Smooth muscle cell of the brain vasculature (primary cell): Measurements from ENCODE around the gene STX18.
"Not testable (repeated sequence)": the region's sequence is repeated elsewhere in the genome, so short reads cannot be mapped to it uniquely, and the experiment has no call there.

Source experiments
- DNase-seq: peaks from one replicate; pipeline ENCODE4 v3.0.0-alpha.2; 2012; ENCODE audit warnings: low read depth, low spot score

Gene STX18

GRCh38 chr4:4555916-4556315 is 14.1 kb upstream of the STX18 start:
- DNase-seq, result no peak

- no peak for DNase-seq
These were observed 12.4 kb upstream of the STX18 start for GRCh38 chr4:4554234-4554633.

GRCh38 chr4:4552042-4552441 is 10.2 kb upstream of the STX18 start:
- DNase-seq, result not testable (repeated sequence)

DNA sequence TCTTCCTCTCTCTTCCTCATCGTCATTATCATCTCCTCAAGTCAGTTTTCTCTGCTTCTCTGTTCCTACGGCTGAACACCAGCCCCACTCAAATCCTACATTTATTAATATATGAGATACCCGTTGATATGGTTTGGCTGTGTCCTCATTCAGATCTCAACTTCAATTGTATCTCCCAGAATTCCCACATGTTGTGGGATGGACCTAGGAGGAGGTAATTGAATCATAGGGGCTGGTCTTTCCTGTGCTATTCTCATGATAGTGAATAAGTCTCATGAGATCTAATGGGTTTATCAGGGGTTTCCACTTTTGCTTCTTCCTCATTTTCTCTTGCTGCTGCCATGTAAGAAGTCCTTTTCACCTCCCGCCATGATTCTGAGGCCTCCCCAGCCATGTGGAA is 8.3 kb upstream of the STX18 start:
- not testable (repeated sequence) for DNase-seq

DNA sequence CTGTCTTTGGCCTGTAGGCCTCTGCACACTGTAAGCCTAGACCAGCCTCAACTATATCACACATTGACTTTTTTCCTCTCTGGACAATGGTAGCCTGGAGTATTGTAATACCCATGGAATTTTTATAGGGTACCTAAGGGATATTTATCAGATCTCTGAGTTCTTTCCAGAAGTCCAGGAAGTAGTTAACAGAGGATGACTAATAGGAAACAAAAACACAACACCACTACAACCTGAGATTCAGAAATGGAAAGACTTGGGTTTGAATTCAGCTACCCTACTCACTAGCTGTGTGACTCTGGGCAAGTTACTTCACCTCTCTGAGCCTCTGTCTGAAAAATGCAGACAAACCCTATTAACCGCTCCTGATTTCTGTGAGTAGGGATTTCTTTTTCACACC is 7.7 kb upstream of the STX18 start:
- DNase-seq, result no peak

DNA sequence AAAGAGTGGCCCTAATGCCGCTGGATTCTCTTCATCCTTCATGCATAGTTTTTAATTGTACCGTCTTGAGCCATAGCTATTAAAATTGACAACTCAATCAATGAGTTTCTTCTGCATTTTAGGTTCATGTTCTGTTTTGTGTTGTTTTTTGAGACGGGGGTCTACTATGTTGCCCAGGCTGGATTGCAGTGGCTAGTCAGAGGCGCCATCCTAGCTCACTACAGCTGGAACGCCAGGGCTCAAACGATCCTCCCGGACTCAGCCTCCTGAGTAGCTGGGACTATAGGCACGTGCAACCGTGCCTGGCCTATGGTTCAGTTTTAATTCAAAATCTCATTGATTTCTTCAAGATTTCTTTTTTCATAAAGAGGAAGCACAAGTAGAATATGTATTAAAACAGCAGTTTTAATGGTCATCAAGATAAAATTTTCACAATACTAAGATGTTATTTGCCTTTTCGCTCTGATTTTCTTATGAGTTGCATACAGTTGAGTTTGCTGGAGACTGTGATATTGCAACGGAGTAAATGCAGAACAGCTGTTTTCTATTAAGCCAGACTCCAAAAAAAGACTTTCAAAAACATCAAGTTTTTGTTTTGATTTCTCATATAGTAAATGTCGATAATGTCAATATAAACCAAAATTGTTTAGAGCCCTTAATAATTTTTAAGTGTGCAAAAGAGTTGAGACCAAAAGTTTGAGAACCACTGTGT is 1.1 kb upstream of the STX18 start:
- DNase-seq, result no peak

- DNase-seq, result no peak
These were observed 712 bp downstream of the STX18 start for GRCh38 chr4:4541040-4541631.

- no peak for DNase-seq
These were observed 2.4 kb downstream of the STX18 start for GRCh38 chr4:4539481-4539880.

GRCh38 chr4:4535590-4535989 is 6.3 kb downstream of the STX18 start:
- no peak for DNase-seq

- no peak for DNase-seq
These were observed 7.2 kb downstream of the STX18 start for GRCh38 chr4:4534515-4535145.

- DNase-seq, result no peak
These were observed 8.2 kb downstream of the STX18 start for GRCh38 chr4:4533461-4534169.

DNA sequence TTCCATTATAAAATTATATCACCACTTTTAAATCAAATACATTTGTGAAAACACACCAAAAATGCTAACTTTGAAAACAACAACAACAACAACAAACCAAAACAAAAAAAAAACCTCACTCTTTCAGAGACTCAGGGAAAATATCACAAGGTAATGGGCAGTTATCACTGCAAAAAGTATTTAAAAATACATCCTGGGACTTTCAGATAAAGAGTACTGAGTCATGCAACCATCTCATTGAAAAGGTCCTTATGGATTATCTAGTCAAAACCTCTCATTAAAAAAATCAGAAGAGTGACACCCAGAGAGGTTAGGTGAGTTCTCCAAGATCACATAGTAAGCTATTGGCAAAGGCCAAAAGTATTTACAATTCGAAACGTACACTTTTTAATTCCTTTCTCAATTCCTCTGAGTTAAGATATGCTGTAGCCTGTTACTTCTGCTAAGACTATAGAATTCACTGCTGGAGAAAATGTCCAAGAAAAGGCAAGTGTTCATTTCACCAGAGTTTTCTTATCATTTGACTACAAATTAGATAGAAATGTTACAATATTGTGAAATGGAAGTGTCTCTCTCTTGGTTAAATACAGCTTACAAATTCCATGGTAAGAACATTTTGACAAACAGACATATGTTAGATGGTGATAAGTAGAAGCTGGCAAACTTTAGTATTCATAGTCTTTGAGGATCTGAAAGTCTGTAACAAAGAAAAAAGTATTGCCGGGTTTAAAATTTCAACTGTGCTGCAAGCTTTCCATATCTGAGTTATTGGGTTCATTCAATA is 9.3 kb downstream of the STX18 start:
- DNase-seq, result no peak

GRCh38 chr4:4529392-4529791 is 12.5 kb downstream of the STX18 start:
- no peak for DNase-seq

DNA sequence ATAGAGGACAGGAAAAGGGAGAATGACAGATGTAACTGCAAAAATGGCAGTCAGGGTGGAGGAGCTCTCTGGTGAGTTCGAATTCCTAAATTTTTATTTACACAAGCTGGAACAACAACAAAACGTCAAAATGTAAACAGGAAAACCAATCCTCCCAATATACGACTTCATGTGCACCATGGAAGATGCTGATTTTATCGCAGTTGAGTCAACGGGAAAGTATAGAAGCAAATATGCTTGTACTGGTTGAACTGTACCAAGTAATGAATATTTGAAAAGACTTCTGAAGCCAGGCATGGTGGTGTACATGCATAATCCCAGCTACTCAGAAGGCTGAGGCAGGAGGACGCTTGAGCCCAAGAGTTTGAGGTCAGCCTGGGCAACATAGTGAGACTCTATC is 15.4 kb downstream of the STX18 start:
- DNase-seq, result no peak

DNA sequence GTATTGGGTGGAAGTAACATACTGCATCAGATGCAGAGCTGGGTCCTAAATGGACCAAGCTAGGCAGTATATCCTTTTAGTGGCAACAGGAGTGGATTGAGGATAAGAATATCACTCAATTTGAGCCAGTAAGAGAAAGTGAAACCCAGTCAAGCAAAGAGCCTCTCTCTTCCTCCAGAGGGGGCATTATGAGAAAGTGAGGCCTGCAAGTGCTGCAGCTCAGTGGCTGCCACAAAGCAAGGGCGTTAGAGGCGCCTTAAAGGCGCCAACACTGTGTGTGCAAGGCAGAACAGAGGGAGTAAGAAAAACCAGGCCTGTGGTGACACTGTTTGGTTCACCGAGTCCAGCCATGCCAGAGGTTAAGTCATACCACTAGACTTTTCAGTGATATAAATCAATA is 17.5 kb downstream of the STX18 start:
- DNase-seq, result no peak

- no peak for DNase-seq
These were observed 20.1 kb downstream of the STX18 start for GRCh38 chr4:4521731-4522130.

- no peak for DNase-seq
These were observed 20.7 kb downstream of the STX18 start for GRCh38 chr4:4521136-4521535.

GRCh38 chr4:4519297-4519894 is 22.5 kb downstream of the STX18 start:
- no peak for DNase-seq

GRCh38 chr4:4518747-4519146 is 23.1 kb downstream of the STX18 start:
- DNase-seq, result no peak

DNA sequence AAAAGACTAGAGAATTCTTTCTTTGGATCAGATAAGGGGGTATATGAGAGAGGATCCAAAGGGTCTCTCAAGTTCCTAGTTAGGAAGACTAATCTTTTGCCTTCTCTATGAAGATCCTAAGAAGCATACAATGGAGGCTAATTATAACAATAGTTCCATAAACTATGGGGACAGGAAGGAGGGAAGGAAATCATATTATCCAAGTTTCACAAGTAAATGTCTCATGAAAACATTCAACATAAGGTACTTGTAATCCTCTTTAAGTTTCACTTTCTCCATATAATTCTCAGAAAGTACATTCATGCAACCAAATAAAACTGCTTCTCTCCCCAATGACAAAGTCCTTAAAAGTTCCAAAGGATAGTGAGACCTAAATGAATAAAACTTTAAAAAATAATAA is 27.1 kb downstream of the STX18 start:
- DNase-seq, result no peak

DNA sequence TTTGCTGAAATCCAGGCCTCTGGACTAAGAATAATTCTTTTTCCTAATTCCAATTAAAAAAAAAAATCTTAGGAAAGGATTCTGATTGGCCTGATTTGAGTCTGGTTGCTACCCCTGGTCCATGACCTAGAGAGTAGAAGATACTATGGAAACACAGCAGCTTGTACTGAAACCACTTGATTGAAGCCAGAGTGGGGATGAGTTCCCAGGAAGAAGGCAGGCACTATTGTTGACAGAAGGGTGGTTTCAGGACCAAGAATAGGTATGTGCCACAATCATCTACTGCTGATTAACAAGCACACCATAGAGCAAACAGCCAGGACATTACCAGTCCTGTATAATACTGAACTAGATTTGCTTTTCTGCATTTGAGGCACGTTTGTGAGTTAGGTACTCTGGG is 29.6 kb downstream of the STX18 start:
- DNase-seq, result no peak
